Gastrocnemius medialis (tissue), 4 donors: ENCODE results near the gene DENND1A. TPM values are rescaled to one million over a fixed set of nuclear protein-coding genes. Genes with fewer than 3 reads are reported as not detected.

ENCODE experiments used
- ATAC-seq, 2 donors: fragments of 150-250 bp; one replicate each; pipeline ENCODE4 v1.9.1; 2016
- DNase-seq, 2 donors: peaks; one replicate each; pipeline ENCODE4 v3.0.0-alpha.2; 2019
- H3K27ac ChIP-seq, 4 donors: fragments of 200-600 bp; sonication (generic); 1 replicate in 1 of 4; 2 replicates in 3 of 4; pipeline ENCODE4 v1.5.1; 2016 to 2018; ENCODE audit warnings: mild to moderate bottlenecking in 2 of 4, moderate library complexity in 1 of 4
- H3K27me3 ChIP-seq, 3 donors: fragments of 200-600 bp; sonication (generic) in 2 of 3; 1 replicate in 1 of 3; 2 replicates in 2 of 3; pipeline versions ENCODE4 v1.5.1 to v1.6.0; 2016 to 2019; ENCODE audit warnings: mild to moderate bottlenecking in 1 of 3, moderate library complexity in 1 of 3
- H3K36me3 ChIP-seq, 2 donors: fragments of 200-600 bp; sonication (generic) in 1 of 2; one replicate each; pipeline ENCODE4 v1.5.1; 2017 to 2018
- H3K4me1 ChIP-seq, 2 donors: fragments of 200-600 bp; sonication (generic) in 1 of 2; one replicate each; pipeline ENCODE4 v1.5.1; 2016 to 2017; ENCODE audit warnings: mild to moderate bottlenecking in 2 of 2
- H3K4me3 ChIP-seq, 4 donors: fragments of 200-600 bp; sonication (generic) in 3 of 4; 1 replicate in 1 of 4; 2 replicates in 3 of 4; pipeline ENCODE4 v1.5.1; 2016 to 2019; ENCODE audit warnings: mild to moderate bottlenecking in 2 of 4
- H3K9me3 ChIP-seq, 3 donors: fragments of 200-600 bp; sonication (generic) in 2 of 3; 1 replicate in 1 of 3; 2 replicates in 2 of 3; pipeline ENCODE4 v1.5.1; 2016 to 2019
- POLR2A ChIP-seq, 2 donors: fragments of 450-650 bp; IDR thresholded peaks; one replicate each; pipeline ENCODE4 v1.6.1; 2017; ENCODE audit warnings: antibody characterized with exemption in 2 of 2, mild to moderate bottlenecking in 2 of 2, moderate library complexity in 2 of 2
- in situ Hi-C, 4 donors: fragments of 200-750 bp; cut with MboI; loops; one replicate each; pipeline versions ENCODE4 v1.15.0 to v1.8.0; 2017; ENCODE audit warnings: low sequenced_read_pairs in 4 of 4
- intact Hi-C: fragments of 100-400 bp; cut with DNase I; formaldehyde crosslinking; loops from one replicate; pipeline ENCODE4 v1.15.1; 2023; ENCODE audit warnings: low total_unique reads
- total RNA-seq, 4 donors: library from RNA; depleted of rRNA; stranded (reverse); fragments of >200 nt; gene quantifications; one replicate each; pipeline versions ENCODE4 v1.1.0 to v1.2.3, GENCODE V29; 2016
- TF ChIP-seq, protein P1 (sequence below), 5 experiments: fragments of 450-650 bp in 3 of 5; fragments of 200-600 bp in 2 of 5; sonication (generic) in 2 of 5; IDR thresholded peaks in 4 of 5; conservative IDR thresholded peaks in 1 of 5; 1 replicate in 4 of 5; 2 replicates in 1 of 5; pipeline ENCODE4 v1.5.1; 2016 to 2019; ENCODE audit warnings: antibody characterized with exemption in 5 of 5, mild to moderate bottlenecking in 3 of 5, moderate library complexity in 3 of 5

DENND1A gene
- total RNA-seq, 4 donors from 2014 or later = 14.1 to 24.6 (median 16.4) TPM

DNA sequence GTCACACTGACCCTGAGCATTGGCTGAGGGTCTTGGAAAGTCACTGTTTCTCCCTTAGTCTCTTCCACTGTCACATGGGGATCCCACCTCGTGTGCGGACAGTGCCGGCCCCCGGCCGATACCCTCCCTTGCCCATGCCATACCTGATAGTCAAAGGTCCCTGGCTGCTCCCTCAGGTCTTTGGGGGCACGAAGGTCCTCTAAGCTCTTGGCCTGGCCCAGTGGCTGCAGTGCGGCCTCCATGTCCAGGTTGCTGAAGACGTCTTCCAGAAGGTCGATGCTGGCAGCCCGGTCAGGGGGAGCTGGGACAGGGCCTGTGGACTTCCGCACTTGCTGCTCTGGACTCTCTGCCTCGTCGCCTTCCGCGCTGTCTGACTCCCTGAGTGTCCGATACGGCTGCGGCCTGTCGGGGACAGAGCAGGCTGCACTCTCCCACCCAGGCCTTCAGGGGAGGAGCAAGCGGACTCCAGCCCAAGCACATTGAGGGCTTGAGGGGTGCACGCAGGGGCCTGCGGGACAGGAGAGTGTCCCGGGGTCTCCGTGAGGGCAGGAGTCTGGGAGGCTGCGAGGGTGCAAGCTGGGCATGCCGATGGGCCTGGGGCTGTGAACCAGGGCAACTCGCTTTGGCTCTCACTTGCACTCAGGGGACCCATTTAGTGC lies 546.3 kb downstream of the DENND1A start:
- ATAC-seq = no peak
- no peaks in the 10 kb centered on the region for H3K27me3 ChIP-seq
- no peaks in the 10 kb centered on the region for H3K36me3 ChIP-seq
- TF ChIP-seq, protein P1, sequence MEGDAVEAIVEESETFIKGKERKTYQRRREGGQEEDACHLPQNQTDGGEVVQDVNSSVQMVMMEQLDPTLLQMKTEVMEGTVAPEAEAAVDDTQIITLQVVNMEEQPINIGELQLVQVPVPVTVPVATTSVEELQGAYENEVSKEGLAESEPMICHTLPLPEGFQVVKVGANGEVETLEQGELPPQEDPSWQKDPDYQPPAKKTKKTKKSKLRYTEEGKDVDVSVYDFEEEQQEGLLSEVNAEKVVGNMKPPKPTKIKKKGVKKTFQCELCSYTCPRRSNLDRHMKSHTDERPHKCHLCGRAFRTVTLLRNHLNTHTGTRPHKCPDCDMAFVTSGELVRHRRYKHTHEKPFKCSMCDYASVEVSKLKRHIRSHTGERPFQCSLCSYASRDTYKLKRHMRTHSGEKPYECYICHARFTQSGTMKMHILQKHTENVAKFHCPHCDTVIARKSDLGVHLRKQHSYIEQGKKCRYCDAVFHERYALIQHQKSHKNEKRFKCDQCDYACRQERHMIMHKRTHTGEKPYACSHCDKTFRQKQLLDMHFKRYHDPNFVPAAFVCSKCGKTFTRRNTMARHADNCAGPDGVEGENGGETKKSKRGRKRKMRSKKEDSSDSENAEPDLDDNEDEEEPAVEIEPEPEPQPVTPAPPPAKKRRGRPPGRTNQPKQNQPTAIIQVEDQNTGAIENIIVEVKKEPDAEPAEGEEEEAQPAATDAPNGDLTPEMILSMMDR (IDR thresholded peaks at IDR 0.05 in 4 of 5, conservative IDR thresholded peaks at IDR 0.05 in 1 of 5) = no peak
- no peak for TF ChIP-seq POLR2A (IDR thresholded peaks at IDR 0.05)
- H3K9me3 ChIP-seq = no peaks in the 10 kb centered on the region
- DNase-seq = no peak
- H3K4me3 ChIP-seq = no peak overlapping the region
- in situ Hi-C loops (no loop called here), intact Hi-C loops (no loop called here)
- H3K4me1 ChIP-seq = no peaks in the 10 kb centered on the region
- no peak overlapping the region for H3K27ac ChIP-seq

DNA sequence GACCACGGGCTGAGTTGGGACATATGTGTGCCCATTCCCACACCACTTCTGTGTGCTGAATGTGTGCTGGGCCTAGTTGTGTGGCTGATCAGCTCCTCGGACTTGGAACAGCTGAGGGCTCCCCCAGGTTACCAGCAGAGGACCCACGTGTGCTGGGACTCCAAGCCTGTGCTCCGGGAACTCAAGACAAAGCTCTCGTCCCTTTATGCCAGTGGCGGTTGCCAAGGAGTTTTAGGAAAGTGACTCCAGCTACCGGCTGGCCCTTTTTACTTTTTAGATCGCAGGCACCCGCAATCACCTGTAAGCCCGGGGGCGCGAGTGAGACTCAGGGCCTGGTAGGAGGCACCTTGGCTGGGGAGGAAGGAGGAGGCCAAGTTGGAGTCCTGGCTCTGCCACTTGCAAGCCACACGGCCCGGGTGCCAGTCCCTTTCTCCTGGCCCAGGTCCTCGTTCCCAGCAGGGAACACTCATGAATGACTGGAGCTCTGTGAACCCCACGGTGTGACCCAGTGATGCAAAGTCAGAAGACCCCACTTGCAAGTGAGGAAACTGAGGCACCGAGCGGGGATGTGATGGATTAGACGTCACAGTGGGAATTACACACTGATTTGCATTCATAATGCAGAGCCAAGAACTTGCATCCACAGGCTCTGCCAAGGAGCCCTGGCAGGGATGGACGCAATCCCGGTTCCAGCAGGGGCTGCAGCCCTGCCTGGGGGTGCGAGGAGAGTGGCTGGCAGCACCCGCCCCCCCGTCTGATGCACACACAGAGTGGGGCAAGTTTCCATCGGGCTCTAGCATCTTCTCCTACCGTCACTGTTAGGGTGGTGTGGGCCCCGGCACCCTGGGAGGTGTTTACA lies 547.0 kb downstream of the DENND1A start:
- in situ Hi-C loops = no loop called here
- H3K36me3 ChIP-seq = no peaks in the 10 kb centered on the region
- H3K4me3 ChIP-seq = no peak overlapping the region
- no peak for TF ChIP-seq POLR2A (IDR thresholded peaks at IDR 0.05)
- TF ChIP-seq, protein P1 (IDR thresholded peaks at IDR 0.05 in 4 of 5, conservative IDR thresholded peaks at IDR 0.05 in 1 of 5) = no peak
- no peaks in the 10 kb centered on the region for H3K4me1 ChIP-seq
- no peaks in the 10 kb centered on the region for H3K9me3 ChIP-seq
- H3K27me3 ChIP-seq = no peaks in the 10 kb centered on the region
- no peak for DNase-seq
- no peak overlapping the region for H3K27ac ChIP-seq
- intact Hi-C loops = no loop called here
- ATAC-seq = no peak

DNA sequence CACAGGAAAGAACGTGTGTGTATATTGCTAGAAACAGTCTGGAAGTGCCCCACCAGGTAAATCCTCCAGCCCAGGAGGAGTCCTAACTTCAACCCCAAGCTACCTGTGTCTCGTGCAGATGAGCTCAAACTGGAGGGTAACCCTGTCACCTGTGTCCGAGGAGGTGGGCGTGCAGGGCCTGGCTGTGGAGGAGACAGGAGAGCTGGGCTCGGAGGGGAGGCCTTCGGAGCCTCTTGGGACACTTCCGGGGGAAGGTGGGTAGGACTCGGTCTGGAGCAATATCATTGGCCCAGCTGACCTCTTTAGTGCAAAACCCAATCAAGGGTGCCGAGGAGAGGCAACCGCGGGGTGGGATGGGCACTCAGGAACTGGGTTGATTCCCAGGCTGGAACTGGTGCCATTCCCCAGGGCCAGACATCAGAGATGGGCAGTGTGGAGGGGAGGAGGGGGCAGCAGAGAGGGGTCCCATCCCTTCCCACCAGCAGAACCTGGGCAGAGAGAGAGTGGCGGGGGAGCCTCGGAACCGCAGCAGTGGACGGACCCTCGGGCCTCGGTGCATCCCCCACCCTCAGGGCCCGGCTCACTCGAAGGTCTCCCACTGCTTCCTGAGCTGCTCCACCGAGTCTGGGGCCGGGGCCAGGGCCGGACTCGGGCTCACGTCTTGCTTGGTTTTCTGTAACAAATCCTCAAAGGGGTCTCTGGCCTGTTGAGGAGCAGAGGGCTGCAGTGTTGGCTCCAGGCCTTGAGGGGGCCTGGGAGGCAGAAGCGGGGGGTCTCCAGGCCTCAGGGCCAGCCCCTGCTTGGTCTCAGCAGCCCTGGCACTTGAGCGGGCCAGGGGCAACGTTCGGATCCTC lies 548.8 kb downstream of the DENND1A start:
- intact Hi-C loops (no loop called here), in situ Hi-C loops (no loop called here)
- no peak for TF ChIP-seq POLR2A (IDR thresholded peaks at IDR 0.05)
- TF ChIP-seq, protein P1 (IDR thresholded peaks at IDR 0.05 in 4 of 5, conservative IDR thresholded peaks at IDR 0.05 in 1 of 5) = no peak
- H3K9me3 ChIP-seq = no peaks in the 10 kb centered on the region
- H3K27me3 ChIP-seq = peaks cover 0 to under 1% (median 0%) of the 10 kb centered on the region in 3 donors
- no peak overlapping the region for H3K4me3 ChIP-seq
- no peaks in the 10 kb centered on the region for H3K36me3 ChIP-seq
- H3K4me1 ChIP-seq = no peaks in the 10 kb centered on the region
- H3K27ac ChIP-seq = no peak overlapping the region
- ATAC-seq (no peak), DNase-seq (no peak)

DNA sequence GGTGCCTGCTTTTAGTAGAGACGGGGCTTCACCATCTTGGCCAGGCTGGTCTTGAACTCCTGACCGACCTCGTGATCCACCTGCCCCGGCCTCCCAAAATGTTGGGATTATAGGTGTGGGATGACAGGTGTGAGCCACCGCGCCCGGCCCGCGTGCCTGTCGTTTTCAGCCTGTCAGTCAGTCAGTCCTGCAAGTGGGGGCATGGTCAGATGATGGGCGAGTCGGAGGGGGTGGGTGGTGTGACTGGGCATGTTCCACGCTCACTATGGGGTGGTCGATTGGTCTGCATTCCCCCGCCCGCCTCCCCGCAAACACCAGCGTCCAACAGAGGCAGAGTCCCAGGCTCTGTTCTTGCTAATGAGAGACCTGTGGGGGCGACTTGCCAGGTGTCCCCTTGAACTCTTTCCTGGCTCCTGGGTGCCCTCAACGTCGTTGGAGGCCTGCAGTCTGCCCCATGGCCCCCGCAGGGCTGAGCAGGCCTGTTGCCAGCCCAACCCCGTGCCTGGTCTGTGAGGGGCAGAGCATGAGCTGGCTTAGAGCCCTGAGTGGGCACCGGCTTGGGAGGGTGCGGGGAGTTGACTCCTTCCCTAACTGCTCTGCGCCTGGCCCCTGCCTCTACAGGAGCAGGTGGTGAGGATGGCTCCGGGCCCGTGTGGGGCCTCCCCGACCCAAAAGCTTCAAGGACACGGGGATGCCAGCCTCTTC lies 550.8 kb downstream of the DENND1A start:
- Histone ChIP-seq H3K9me3 (no peaks in the 10 kb centered on the region), H3K4me1 (no peaks in the 10 kb centered on the region), H3K27ac (no peak overlapping the region), H3K36me3 (no peaks in the 10 kb centered on the region), H3K4me3 (no peak overlapping the region), H3K27me3 (peaks cover 11 to 20% (median 18%) of the 10 kb centered on the region in 3 donors)
- DNase-seq (no peak), ATAC-seq (no peak)
- intact Hi-C loops (no loop called here), in situ Hi-C loops (no loop called here)
- TF ChIP-seq POLR2A (IDR thresholded peaks at IDR 0.05) = no peak
- TF ChIP-seq, protein P1 (IDR thresholded peaks at IDR 0.05 in 4 of 5, conservative IDR thresholded peaks at IDR 0.05 in 1 of 5) = no peak
